Activated CD4-positive, alpha-beta T cell treated with anti-CD3 and anti-CD28 coated beads, Interleukin-2, amount 50 U/mL, for 48 hours (primary cell): ENCODE measurements around the gene MELK.

ENCODE experiments used
- DNase-seq, 2 experiments: peaks; one replicate each; pipeline ENCODE4 v3.0.0-alpha.2; 2020

Gene MELK

DNA sequence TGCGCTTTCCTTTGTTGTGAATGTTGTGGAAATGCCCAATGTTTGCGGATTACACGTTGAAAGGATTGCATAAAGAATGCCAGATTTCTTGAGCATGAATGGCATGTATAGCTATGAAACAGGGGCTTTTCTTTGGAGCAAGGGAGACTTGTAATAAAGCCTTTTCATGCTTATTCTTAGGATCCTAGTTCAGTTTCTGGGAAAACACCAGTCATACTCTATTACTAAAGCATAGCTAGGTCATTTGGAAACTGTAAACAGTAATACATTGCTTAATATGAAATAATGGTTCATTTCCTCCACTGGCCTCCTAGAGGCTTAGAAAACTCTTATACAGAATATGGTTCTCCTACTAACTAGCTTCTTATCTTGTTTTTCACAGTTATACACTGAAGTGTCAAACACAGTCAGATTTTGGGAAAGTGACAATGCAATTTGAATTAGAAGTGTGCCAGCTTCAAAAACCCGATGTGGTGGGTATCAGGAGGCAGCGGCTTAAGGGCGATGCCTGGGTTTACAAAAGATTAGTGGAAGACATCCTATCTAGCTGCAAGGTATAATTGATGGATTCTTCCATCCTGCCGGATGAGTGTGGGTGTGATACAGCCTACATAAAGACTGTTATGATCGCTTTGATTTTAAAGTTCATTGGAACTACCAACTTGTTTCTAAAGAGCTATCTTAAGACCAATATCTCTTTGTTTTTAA lies 104.2 kb downstream of the MELK start:
- DNase-seq: no peak

DNA sequence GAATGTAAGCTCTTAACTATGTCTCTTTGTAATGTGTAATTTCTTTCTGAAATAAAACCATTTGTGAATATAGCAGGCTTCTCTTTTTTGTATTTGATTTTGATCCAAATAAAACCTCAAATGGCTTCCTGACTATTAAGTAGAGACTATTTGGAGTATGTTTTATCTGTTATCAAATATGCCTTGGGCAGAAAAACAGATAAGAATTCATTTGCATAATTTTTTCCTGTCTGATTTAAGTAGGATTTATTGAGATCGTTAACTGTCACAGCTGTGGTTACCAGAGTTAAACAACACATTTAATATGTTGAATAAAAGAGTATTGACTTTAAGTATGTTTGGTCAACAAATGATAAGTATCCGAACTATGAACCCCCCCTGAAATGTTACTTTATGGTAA lies 104.9 kb downstream of the MELK start:
- no peak for DNase-seq

DNA sequence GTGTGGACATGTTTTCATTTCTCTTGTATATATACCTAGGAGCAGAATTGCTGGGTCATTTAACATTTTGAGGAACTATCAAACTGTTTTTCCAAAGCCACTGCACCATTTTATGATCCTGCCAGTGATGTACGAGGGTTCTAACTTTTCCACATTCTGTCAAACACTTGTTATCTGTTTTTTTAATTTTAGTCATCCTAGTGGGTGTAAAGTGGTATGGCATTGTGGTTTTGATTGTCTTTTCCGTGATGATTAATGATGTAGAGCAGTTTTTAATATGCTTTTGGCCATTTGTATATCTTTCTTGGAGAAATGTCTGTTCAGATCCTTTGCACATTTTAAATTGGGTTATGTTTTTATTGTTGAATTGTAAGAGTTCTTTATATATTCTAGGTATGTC lies 107.0 kb downstream of the MELK start:
- DNase-seq: no peak

DNA sequence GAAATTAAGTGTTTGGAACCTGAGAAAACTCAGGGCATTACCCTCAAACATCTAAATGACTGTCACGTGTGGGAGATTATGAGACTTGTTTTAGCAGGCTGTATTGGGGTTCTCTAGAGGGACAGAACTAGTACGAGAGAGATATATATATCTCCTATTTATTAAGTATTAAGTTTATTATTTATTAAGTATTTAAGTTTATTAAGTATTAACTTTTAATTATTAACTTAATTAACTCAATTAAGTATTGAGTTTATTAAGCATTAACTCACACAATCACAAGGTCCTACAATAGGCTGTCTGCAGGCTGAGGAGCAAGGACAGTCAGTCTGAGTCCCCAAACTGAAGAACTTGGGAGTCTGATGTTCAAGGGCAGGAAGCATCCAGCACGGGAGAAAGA lies 113.8 kb downstream of the MELK start:
- DNase-seq: no peak

- no peak for DNase-seq
Observed at GRCh38 chr9:36690412-36691168, 117.9 kb downstream of the MELK start.

DNA sequence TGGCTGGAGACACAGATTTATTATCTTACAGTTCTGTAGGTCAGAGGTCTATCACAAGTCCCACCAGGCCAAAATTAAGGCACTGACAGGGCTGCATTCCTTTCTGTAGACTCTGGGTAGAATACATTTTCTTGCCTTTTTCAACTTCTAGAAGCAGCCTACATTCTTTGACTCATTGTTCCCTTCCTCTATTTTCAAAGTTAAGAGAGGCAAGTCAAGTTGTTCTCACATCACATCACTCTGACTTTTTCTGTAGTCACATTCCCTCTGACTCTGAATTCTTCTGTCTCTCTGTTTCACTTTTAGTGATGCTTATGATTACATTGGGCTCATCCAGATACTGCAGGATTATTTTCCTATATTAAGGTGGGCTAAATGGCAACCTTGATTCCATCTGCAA lies 119.0 kb downstream of the MELK start:
- DNase-seq: no peak

DNA sequence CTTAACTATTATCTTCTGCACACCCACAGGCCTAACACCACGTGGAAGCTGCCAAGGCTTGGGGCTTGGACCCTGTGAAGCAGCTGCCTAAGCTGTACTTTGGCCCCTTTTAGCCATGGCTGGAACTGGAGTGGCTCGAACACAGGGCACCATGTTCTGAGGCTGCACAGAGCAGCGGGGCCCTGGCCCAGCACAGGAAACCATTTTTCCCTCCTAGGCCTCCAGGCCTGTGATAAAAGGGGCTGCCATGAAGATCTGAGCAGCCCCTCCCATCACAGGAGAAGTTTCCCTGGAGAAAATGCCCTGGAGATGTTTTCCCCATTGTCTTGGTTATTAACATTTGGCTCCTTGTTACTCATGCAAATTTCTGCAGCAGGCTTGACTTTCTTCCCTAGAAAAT lies 126.3 kb downstream of the MELK start:
- DNase-seq: no peak

DNA sequence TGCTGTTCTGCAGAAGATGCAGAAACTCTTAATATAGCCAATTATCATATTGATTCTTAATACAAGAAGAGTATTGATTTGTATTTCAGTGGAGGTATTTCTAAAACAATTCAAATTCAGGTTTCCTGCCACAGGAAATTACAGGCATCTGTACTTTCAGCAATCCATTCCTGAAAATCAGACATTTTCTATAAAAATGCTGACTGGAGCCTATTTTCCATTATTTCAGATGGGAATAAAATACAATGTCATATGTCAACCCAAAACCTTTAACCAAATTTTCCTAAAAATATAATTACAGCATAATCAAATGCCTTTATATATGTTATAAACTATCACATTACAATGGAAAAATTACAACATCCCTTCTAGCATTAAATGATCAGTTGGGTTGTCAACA lies 131.5 kb downstream of the MELK start:
- no peak for DNase-seq

DNA sequence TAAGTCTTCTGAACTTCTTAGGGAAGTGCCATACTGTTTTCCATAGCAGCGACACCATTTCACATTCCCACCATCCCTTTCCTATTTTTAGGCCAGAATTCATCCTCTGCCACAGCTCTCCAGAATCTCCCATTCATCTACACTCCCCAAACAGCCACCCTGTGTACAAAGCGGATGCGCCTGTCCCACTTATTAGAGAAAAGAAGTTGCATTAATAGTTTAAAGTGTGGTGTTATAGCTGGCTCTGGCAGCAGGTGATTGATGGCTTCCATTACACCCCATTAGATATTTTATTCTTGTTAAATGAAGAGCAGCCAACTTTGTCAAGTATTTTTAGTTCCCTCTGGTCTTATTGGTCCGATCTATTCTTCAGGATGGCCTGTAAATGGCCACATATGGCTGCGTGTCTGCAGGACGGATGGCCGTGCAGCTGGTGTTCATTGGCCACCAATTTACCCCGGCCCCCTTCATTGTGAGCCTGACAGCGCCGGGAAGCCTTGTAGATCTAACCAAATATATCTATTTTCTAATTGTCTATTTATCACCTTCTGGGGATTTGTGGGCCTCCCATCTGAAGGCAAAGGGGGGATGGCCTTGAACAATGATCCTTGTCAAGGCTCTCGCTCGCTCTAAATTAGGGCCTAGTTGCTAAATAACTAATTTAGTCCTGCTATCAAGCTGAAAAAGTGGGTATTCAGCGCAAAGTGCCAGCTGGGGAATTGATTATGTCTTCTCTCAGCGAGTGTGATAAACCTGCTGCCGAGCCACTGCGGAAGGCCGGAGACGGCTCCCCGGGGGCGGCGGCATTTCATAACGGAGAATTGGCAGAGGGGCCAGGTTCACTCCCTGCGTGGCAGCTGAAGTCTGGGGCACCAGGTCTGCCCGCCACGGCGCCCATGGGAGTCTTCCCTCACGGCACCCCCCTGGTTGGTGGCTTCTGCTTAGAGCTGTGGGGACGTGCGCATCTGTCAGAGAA lies 141.1 kb downstream of the MELK start:
- DNase-seq: no peak

- no peak for DNase-seq
Observed at GRCh38 chr9:36716496-36716895, 143.8 kb downstream of the MELK start.

DNA sequence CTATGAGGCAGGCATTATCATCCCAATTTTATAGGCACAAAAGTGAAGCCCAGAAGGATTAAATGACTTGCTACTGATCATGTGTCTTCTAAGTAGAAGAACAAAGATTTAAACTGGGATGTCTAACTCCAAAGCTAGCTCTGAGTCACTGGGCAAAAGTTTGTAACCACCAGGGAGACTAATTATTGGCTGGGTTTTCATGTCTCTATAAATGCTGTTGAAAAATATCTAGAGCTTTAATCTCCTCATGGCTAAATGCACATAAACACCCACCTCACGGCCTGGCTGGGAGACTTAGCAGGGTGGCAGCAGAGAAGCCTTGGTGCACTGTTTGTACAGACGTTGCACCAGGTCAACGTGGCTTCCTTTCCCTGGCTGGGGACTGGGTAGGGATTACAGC lies 144.6 kb downstream of the MELK start:
- no peak for DNase-seq

DNA sequence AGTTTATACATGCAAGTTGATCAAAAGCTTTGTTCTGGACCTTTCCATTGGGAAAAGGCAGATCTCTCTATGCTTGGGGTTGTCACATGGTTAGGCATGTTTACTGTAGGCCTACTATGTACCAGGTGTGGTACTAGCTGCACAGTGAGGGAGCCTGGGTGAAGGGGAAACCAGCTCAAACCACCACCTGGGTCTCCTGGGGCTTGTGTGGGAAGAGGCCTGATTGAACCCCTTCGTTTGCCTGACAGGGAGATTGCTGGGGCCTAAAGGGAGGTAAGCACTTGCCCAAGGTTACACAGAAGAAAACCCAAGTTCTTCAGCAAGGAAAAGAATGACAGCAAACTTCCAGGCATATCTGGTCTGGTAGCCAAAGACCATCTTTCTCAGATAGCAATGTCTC lies 145.9 kb downstream of the MELK start:
- DNase-seq: no peak

DNA sequence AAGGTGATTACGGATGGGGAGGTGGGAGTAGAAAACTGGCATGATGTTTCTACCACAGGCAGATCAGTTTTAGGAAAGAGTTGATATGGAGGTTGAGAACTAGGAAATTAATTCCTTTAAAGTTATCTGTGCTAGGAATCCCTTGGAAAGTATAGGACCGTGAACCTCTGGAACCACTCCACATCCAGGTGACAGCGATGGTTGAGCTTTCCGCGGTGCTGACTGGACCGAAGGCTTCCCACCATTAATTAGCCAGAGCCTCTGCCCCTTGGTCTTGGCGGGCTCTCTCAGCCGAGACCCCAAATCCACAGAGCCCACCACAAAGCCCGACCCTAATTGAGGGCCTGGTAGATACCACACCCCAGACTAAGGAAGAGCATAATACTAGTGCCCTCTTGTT lies 147.3 kb downstream of the MELK start:
- DNase-seq: no peak

DNA sequence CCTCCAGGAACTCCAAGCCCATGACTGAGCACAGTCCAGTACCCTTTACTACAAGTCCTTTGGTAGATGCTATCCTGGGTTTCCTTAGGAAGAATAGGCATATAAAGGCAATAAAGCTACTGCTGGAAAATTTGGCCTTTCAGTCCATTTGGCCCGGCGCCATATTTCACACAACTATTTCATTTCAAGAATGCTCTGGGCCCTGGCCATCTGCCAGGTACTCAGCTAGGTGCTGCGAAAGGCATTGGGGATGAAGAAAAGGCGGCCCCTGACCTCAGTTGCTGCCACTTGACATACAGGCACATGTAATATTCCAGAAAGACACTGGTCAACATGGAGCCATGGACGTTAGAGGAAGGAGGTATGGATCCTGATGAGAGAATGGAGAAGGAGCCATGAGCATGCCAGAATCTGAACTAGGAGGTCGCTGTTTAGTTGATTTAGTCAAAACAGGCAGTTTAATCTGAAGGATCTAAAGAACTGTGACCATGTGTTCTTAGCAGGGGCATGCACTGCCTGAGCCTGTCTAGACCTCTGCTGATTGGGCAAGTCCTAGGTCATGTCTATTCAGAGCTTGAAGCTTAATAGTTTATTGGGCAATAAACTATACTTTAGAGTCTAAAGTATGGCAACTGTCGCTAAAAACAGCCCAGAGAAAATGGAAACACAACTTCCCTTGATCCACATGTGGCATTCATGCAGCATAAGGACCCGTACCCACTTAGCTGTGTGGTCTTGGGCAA lies 149.3 kb downstream of the MELK start:
- DNase-seq: no peak

GRCh38 chr9:36725777-36726356 lies 153.2 kb downstream of the MELK start:
- DNase-seq: no peak
